HepG2 (cell line): Measurements from ENCODE around the gene MEX3D. TPM values are rescaled to one million over a fixed set of nuclear protein-coding genes. Genes with fewer than 3 reads are reported as not detected.
A peak's percentile ranks its signal among the peaks of the same experiment; 100 is the strongest.

Experiments
- ELK4 ChIP-seq: sonication (generic); formaldehyde crosslinking; IDR thresholded peaks from 2 replicates; pipeline ENCODE4 v1.9.0; 2021; ENCODE audit warnings: missing genetic modification reagents, borderline replicate concordance
- HNF4A ChIP-seq: sonication (generic); formaldehyde crosslinking; IDR thresholded peaks from 2 replicates; pipeline ENCODE4 v1.4.0; 2020; ENCODE audit warnings: missing genetic modification reagents
- IRF1 ChIP-seq: sonication (generic); formaldehyde crosslinking; IDR thresholded peaks from 2 replicates; pipeline ENCODE4 v1.4.0; 2020; ENCODE audit warnings: low read depth, mild to moderate bottlenecking, missing genetic modification reagents
- NFE2L2 ChIP-seq: fragments of 150-350 bp; IDR thresholded peaks from 2 replicates; pipeline ENCODE4 v1.6.1; 2014; ENCODE audit warnings: low read length
- NR2F6 ChIP-seq, 2 experiments: IDR thresholded peaks; 2 replicates each; pipeline ENCODE4 v1.6.1; 2016; ENCODE audit warnings: antibody characterized with exemption in 1 of 2, mild to moderate bottlenecking in 1 of 2
- NRL ChIP-seq: sonication (generic); formaldehyde crosslinking; IDR thresholded peaks from 2 replicates; pipeline ENCODE4 v1.5.0; 2020; ENCODE audit warnings: missing genetic modification reagents, mild to moderate bottlenecking, moderate library complexity, borderline replicate concordance
- POLR2AphosphoS5 ChIP-seq: IDR thresholded peaks from 2 replicates; pipeline ENCODE4 v1.6.1; 2012; ENCODE audit warnings: low read depth, low read length
- RAD51 ChIP-seq: fragments of 450-650 bp; IDR thresholded peaks from 2 replicates; pipeline ENCODE4 v1.6.1; 2016; ENCODE audit warnings: borderline replicate concordance
- SRSF1 ChIP-seq: fragments of 200-400 bp; formaldehyde crosslinking; optimal IDR thresholded peaks from 2 replicates; pipeline ENCODE3; 2017; ENCODE audit warnings: mild to moderate bottlenecking, low read depth, low read length, moderate library complexity
- ZNF121 ChIP-seq: sonication (generic); formaldehyde crosslinking; IDR thresholded peaks from 2 replicates; pipeline ENCODE4 v1.5.0; 2020; ENCODE audit warnings: mild to moderate bottlenecking, missing genetic modification reagents
- ZNF672 ChIP-seq: sonication (generic); formaldehyde crosslinking; IDR thresholded peaks from 2 replicates; pipeline ENCODE4 v1.8.1; 2022; ENCODE audit warnings: missing genetic modification reagents
- ZNF687 ChIP-seq: sonication (generic); formaldehyde crosslinking; IDR thresholded peaks from 2 replicates; pipeline ENCODE4 v1.5.1; 2020; ENCODE audit warnings: mild to moderate bottlenecking, missing genetic modification reagents, moderate library complexity
- ZNF841 ChIP-seq: sonication (generic); formaldehyde crosslinking; IDR thresholded peaks from 2 replicates; pipeline ENCODE4 v1.8.1; 2023; ENCODE audit warnings: missing genetic modification reagents, borderline replicate concordance
- polyA plus RNA-seq, 8 experiments: library from polyadenylated mRNA; depleted of rRNA in 3 of 8; stranded (reverse) in 7 of 8; unstranded in 1 of 8; fragments of >200 nt; fragmentation: Illumina TruSeq in 4 of 8; extraction: Trizol in 4 of 8; gene quantifications; 2 replicates each; pipeline versions ENCODE4 v1.2.1 to v1.2.3, GENCODE V29; 2011 to 2016; ENCODE audit warnings: low read depth in 4 of 8, missing spikeins in 1 of 8, mixed read lengths in 1 of 8; ENCODE audit not compliant: insufficient read depth in 1 of 8
- total RNA-seq, 5 experiments: library from RNA; depleted of rRNA; stranded (reverse); fragments of >200 nt; fragmentation: Illumina TruSeq; extraction: Trizol; gene quantifications; 2 replicates each; pipeline ENCODE4 v1.2.3, GENCODE V29; 2016; ENCODE audit warnings: low read depth in 1 of 5

Gene MEX3D
- total and polyA plus RNA-seq, 2 of the 13 experiments (the other 11 are each of a cell fraction or from before 2014, with no cell fraction given), result 3.6 to 17.1 TPM

- TF ChIP-seq ZNF687, result peak; percentile 27; the same call in 1 of the 2 replicates
- no peak for TF ChIP-seq SRSF1
- TF ChIP-seq NR2F6 (IDR thresholded peaks at IDR 0.05), result no peak
- 0 out of 2 replicates have a peak, but pooled peaks have one; percentile 6 for TF ChIP-seq NR2F6 (CRISPR knock-in tag; IDR thresholded peaks at IDR 0.05)
- no peak for TF ChIP-seq NRL (CRISPR knock-in tag)
- TF ChIP-seq ZNF121 (CRISPR knock-in tag), result peak; percentile 96
- no peak for TF ChIP-seq IRF1
- no peak for TF ChIP-seq ZNF672 (CRISPR knock-in tag)
- TF ChIP-seq HNF4A, result peak; percentile 43; the same call in 1 of the 2 replicates
- no peak for TF ChIP-seq ZNF841
- no peak for TF ChIP-seq ELK4 (CRISPR knock-in tag)
- TF ChIP-seq POLR2AphosphoS5, result no peak
- no peak for TF ChIP-seq RAD51
- no peak for TF ChIP-seq NFE2L2
These were observed 16.8 kb downstream of the MEX3D start (continued) for GRCh38 chr19:1551068-1552040.
